Neural cell (in vitro differentiated cells): ENCODE data around the gene RPS27L. TPM values are rescaled to one million over a fixed set of nuclear protein-coding genes. Genes with fewer than 3 reads are reported as not detected.

Experiments used
- H2AFZ ChIP-seq: fragments of 200-600, 300-800 bp; sonication (generic), shearing (Covaris generic); 2 replicates; pipeline ENCODE4 v1.6.0; 2014; ENCODE audit warnings: low read depth, mild to moderate bottlenecking, antibody characterized with exemption, low read length, moderate library complexity
- H3F3A ChIP-seq: fragments of 200-600 bp; shearing (Covaris generic); 2 replicates; pipeline ENCODE4 v1.6.1; 2016; ENCODE audit warnings: mild to moderate bottlenecking, moderate library complexity, mixed read lengths, antibody characterized with exemption, low read length; ENCODE audit not compliant: insufficient read depth, poor library complexity, severe bottlenecking
- H3K27ac ChIP-seq: fragments of 200-600, 300-800 bp; sonication (generic), shearing (Covaris generic); 2 replicates; pipeline ENCODE4 v1.5.1; 2014; ENCODE audit warnings: mild to moderate bottlenecking, low read length, moderate library complexity
- H3K27me3 ChIP-seq: fragments of 300-800, 200-600 bp; sonication (generic), shearing (Covaris generic); 2 replicates; pipeline ENCODE4 v1.6.0; 2014; ENCODE audit warnings: mild to moderate bottlenecking, low read depth, low read length, moderate library complexity; ENCODE audit not compliant: insufficient read depth
- H3K36me3 ChIP-seq: fragments of 300-800, 200-600 bp; sonication (generic), shearing (Covaris generic); 2 replicates; pipeline ENCODE4 v1.5.1; 2014; ENCODE audit warnings: mild to moderate bottlenecking, antibody characterized with exemption, low read length, moderate library complexity; ENCODE audit not compliant: insufficient read depth
- H3K4me2 ChIP-seq: fragments of 300-800, 200-600 bp; sonication (generic), shearing (Covaris generic); 2 replicates; pipeline ENCODE4 v1.6.0; 2014; ENCODE audit warnings: mild to moderate bottlenecking, low read length
- H3K4me3 ChIP-seq: fragments of 300-800, 200-600 bp; sonication (generic), shearing (Covaris generic); 2 replicates; pipeline ENCODE4 v1.5.1; 2014; ENCODE audit warnings: mild to moderate bottlenecking, low read length, moderate library complexity
- H3K79me2 ChIP-seq: fragments of 200-600 bp; shearing (Covaris generic); replicated peaks from 2 replicates; pipeline ENCODE4 v1.6.0; 2014; ENCODE audit warnings: mild to moderate bottlenecking, low read length, moderate library complexity; ENCODE audit not compliant: insufficient read depth
- H3K9ac ChIP-seq: fragments of 300-800, 200-600 bp; sonication (generic), shearing (Covaris generic); 2 replicates; pipeline ENCODE4 v1.6.1; 2016; ENCODE audit warnings: mild to moderate bottlenecking, low read length, mixed read lengths
- H3K9me2 ChIP-seq: fragments of 200-600 bp; shearing (Covaris generic); 2 replicates; pipeline ENCODE4 v1.6.1; 2016; ENCODE audit warnings: mild to moderate bottlenecking, low read length, mixed read lengths; ENCODE audit not compliant: insufficient read depth
- H3K9me3 ChIP-seq: fragments of 200-600, 300-800 bp; sonication (generic), shearing (Covaris generic); 2 replicates; pipeline ENCODE4 v1.6.1; 2016; ENCODE audit warnings: mild to moderate bottlenecking, mixed run types, low read length, moderate library complexity, mixed read lengths
- H4K20me1 ChIP-seq: fragments of 200-600 bp; shearing (Covaris generic); 2 replicates; pipeline ENCODE4 v1.6.1; 2016; ENCODE audit warnings: mild to moderate bottlenecking, mixed run types; ENCODE audit not compliant: insufficient read depth
- CTCF ChIP-seq: fragments of 450-650 bp; IDR thresholded peaks from 2 replicates; pipeline ENCODE4 v1.5.1; 2014; ENCODE audit warnings: antibody characterized with exemption, mild to moderate bottlenecking, moderate library complexity; ENCODE audit not compliant: poor library complexity, severe bottlenecking
- EP300 ChIP-seq: fragments of 450-650 bp; conservative IDR thresholded peaks from 2 replicates; pipeline ENCODE4 v1.6.1; 2014; ENCODE audit warnings: antibody characterized with exemption, mild to moderate bottlenecking, moderate library complexity; ENCODE audit not compliant: poor library complexity, severe bottlenecking
- EZH2 ChIP-seq: fragments of 200-600, 300-800 bp; shearing (Covaris generic), sonication (generic); IDR thresholded peaks from 2 replicates; pipeline ENCODE4 v1.6.1; 2014; ENCODE audit warnings: antibody characterized with exemption, low read length, borderline replicate concordance, mild to moderate bottlenecking; ENCODE audit not compliant: insufficient read depth, poor library complexity, severe bottlenecking
- MXI1 ChIP-seq: fragments of 450-650 bp; conservative IDR thresholded peaks from 2 replicates; pipeline ENCODE4 v1.6.1; 2014; ENCODE audit warnings: antibody characterized with exemption, mild to moderate bottlenecking; ENCODE audit not compliant: poor library complexity, severe bottlenecking
- RAD21 ChIP-seq: fragments of 450-650 bp; conservative IDR thresholded peaks from 2 replicates; pipeline ENCODE4 v1.6.1; 2014; ENCODE audit warnings: antibody characterized with exemption, mild to moderate bottlenecking, moderate library complexity
- REST ChIP-seq: IDR thresholded peaks from 2 replicates; pipeline ENCODE4 v1.6.1; 2012; ENCODE audit warnings: borderline replicate concordance
- SMC3 ChIP-seq: fragments of 450-650 bp; conservative IDR thresholded peaks from 2 replicates; pipeline ENCODE4 v1.6.1; 2014; ENCODE audit warnings: antibody characterized with exemption, mild to moderate bottlenecking, moderate library complexity; ENCODE audit not compliant: poor library complexity
- polyA plus RNA-seq: library from polyadenylated mRNA; depleted of rRNA; stranded (reverse); fragments of >200 nt; gene quantifications from 2 replicates; pipeline ENCODE4 v1.2.3, GENCODE V29; 2014

The RPS27L gene
- polyA plus RNA-seq, 1 donor from 2014 or later, result 58.2 TPM

GRCh38 chr15:63194302-63194701 is 37.0 kb upstream of the RPS27L start:
- Histone ChIP-seq H3K4me2 (no peak overlapping the region), H2AFZ (no peak overlapping the region), H4K20me1 (no peaks in the 10 kb centered on the region), H3K27me3 (no peaks in the 10 kb centered on the region), H3K27ac (no peak overlapping the region), H3K79me2 (peaks cover 95% of the 10 kb centered on the region), H3K4me3 (no peak overlapping the region), H3K36me3 (no peaks in the 10 kb centered on the region), H3K9me2 (no peaks in the 10 kb centered on the region), H3K9me3 (no peaks in the 10 kb centered on the region), H3F3A (no peaks in the 10 kb centered on the region), H3K9ac (no peak overlapping the region)
- TF ChIP-seq REST (no peak), CTCF (no peak), EZH2 (no peak), RAD21 (no peak), EP300 (no peak)

- no peaks in the 10 kb centered on the region for H3K9me3 ChIP-seq
- H3F3A ChIP-seq, result peaks cover 3% of the 10 kb centered on the region
- no peaks in the 10 kb centered on the region for H4K20me1 ChIP-seq
- no peaks in the 10 kb centered on the region for H3K36me3 ChIP-seq
- H3K4me3 ChIP-seq, result peak overlapping the region; percentile 72
- peaks cover 81% of the 10 kb centered on the region for H3K79me2 ChIP-seq
- no peak overlapping the region for H3K27ac ChIP-seq
- H3K9ac ChIP-seq, result no peak overlapping the region
- H2AFZ ChIP-seq, result no peak overlapping the region
- no peak overlapping the region for H3K4me2 ChIP-seq
- TF ChIP-seq MXI1 (no peak), SMC3 (no peak)
- H3K27me3 ChIP-seq, result no peaks in the 10 kb centered on the region
- no peaks in the 10 kb centered on the region for H3K9me2 ChIP-seq
Measured at GRCh38 chr15:63192619-63193206, 35.4 kb upstream of the RPS27L start.
